CD4-positive, CD25-positive, alpha-beta regulatory T cell (primary cell): ENCODE data around the gene RASA4B. TPM values are rescaled to one million over a fixed set of nuclear protein-coding genes. Genes with fewer than 3 reads are reported as not detected.
"Not testable (repeated sequence)": the region's sequence is repeated elsewhere in the genome, so short reads cannot be mapped to it uniquely, and the experiment has no call there.

Source experiments
- ATAC-seq, 2 donors: fragments of 150-1000 bp; cut with Tn5 transposase; one replicate each; pipeline ENCODE4 v1.10.0; 2021; ENCODE audit warnings: low read depth in 2 of 2, moderate number of reproducible peaks in 2 of 2, moderate library complexity in 1 of 2
- DNase-seq, 3 donors: peaks; one replicate each; pipeline versions ENCODE4 v3.0.0 to v3.0.0-alpha.2; 2012 to 2022; ENCODE audit warnings: mixed read lengths in 1 of 3
- H3K27ac ChIP-seq: one replicate; pipeline ENCODE4 v1.7.0; 2013; ENCODE audit warnings: mild to moderate bottlenecking, low read length; ENCODE audit not compliant: insufficient read depth, poor library complexity, severe bottlenecking
- H3K27me3 ChIP-seq: one replicate; pipeline ENCODE4 v1.7.0; 2013; ENCODE audit warnings: low read length; ENCODE audit not compliant: control insufficient read depth, insufficient read depth
- H3K36me3 ChIP-seq: one replicate; pipeline ENCODE4 v1.7.0; 2013; ENCODE audit warnings: mild to moderate bottlenecking, low read length, moderate library complexity; ENCODE audit not compliant: control insufficient read depth, insufficient read depth
- H3K4me1 ChIP-seq: 2 replicates; pipeline ENCODE4 v1.7.0; 2013; ENCODE audit warnings: mild to moderate bottlenecking, low read length; ENCODE audit not compliant: insufficient read depth, control insufficient read depth, poor library complexity, severe bottlenecking
- H3K4me3 ChIP-seq: one replicate; pipeline ENCODE4 v1.7.0; 2013; ENCODE audit warnings: low read depth, mild to moderate bottlenecking, low read length, moderate library complexity
- H3K9me3 ChIP-seq, 2 experiments: 1 replicate in 1 of 2; 2 replicates in 1 of 2; pipeline ENCODE4 v1.7.0; 2013; ENCODE audit warnings: low read length in 2 of 2, mild to moderate bottlenecking in 1 of 2, moderate library complexity in 1 of 2; ENCODE audit not compliant: control insufficient read depth in 2 of 2
- H3K27ac Mint-ChIP-seq, 3 donors: one replicate each; pipeline ENCODE4 v1.8.0; 2020 to 2022; ENCODE audit warnings: mild to moderate bottlenecking in 3 of 3, mixed read lengths in 3 of 3, moderate library complexity in 2 of 3
- H3K27me3 Mint-ChIP-seq: one replicate; pipeline ENCODE4 v1.8.0; 2022; ENCODE audit warnings: mild to moderate bottlenecking, mixed read lengths
- H3K36me3 Mint-ChIP-seq: one replicate; pipeline ENCODE4 v1.8.0; 2020; ENCODE audit warnings: mixed read lengths
- H3K4me1 Mint-ChIP-seq, 4 donors: one replicate each; pipeline ENCODE4 v1.8.0; 2020 to 2022; ENCODE audit warnings: mixed read lengths in 4 of 4, mild to moderate bottlenecking in 1 of 4
- H3K4me3 Mint-ChIP-seq, 4 donors: one replicate each; pipeline ENCODE4 v1.8.0; 2020 to 2022; ENCODE audit warnings: mild to moderate bottlenecking in 4 of 4, mixed read lengths in 4 of 4, moderate library complexity in 3 of 4
- H3K9me3 Mint-ChIP-seq, 7 donors: one replicate each; pipeline ENCODE4 v1.8.0; 2020 to 2022; ENCODE audit warnings: mixed read lengths in 7 of 7, mild to moderate bottlenecking in 3 of 7, moderate library complexity in 2 of 7
- polyA plus RNA-seq, 4 donors: library from polyadenylated mRNA; unstranded; fragments of 300-500 nt; fragmentation: Illumina TruSeq; gene quantifications; one replicate each; pipeline ENCODE4 v1.2.3, GENCODE V29; 2021
- total RNA-seq: library from RNA; stranded (reverse); gene quantifications from one replicate; pipeline ENCODE4 v1.2.3, GENCODE V29; 2022

Gene RASA4B
- total and polyA plus RNA-seq, 5 donors from 2014 or later, result 8.0 to 32.4 (median 9.7) TPM

GRCh38 chr7:102474736-102475435, 42.7 kb downstream of the RASA4B start:
- H3K4me3 Mint-ChIP-seq, DNase-seq, ATAC-seq, H3K27me3 Mint-ChIP-seq, H3K9me3 ChIP-seq, H3K27me3 ChIP-seq, H3K27ac Mint-ChIP-seq, H3K4me3 ChIP-seq, H3K27ac ChIP-seq, H3K4me1 ChIP-seq, H3K36me3 Mint-ChIP-seq, H3K4me1 Mint-ChIP-seq, H3K9me3 Mint-ChIP-seq: not testable (repeated sequence)
- H3K36me3 ChIP-seq, result peaks cover 17% of the 10 kb centered on the region

- H3K27me3 ChIP-seq, ATAC-seq, H3K4me3 Mint-ChIP-seq, H3K36me3 Mint-ChIP-seq, H3K27ac ChIP-seq, DNase-seq, H3K9me3 Mint-ChIP-seq, H3K4me1 Mint-ChIP-seq, H3K4me1 ChIP-seq, H3K9me3 ChIP-seq, H3K4me3 ChIP-seq, H3K27me3 Mint-ChIP-seq, H3K27ac Mint-ChIP-seq: not testable (repeated sequence)
- peaks cover 17% of the 10 kb centered on the region for H3K36me3 ChIP-seq
Measured at GRCh38 chr7:102474116-102474515, 43.5 kb downstream of the RASA4B start.

- no peaks in the 10 kb centered on the region for H3K27me3 Mint-ChIP-seq
Measured at GRCh38 chr7:102473271-102473991, 44.1 kb downstream of the RASA4B start.

GRCh38 chr7:102472126-102473041, 45.2 kb downstream of the RASA4B start:
- no peak for DNase-seq

More at GRCh38 chr7:102473271-102473991, 44.1 kb downstream of the RASA4B start:
- Histone ChIP-seq H3K27ac (no peak overlapping the region), H3K9me3 (no peaks in the 10 kb centered on the region), H3K36me3 (peaks cover 17% of the 10 kb centered on the region), H3K4me3 (no peak overlapping the region), H3K27me3 (no peaks in the 10 kb centered on the region), H3K4me1 (no peaks in the 10 kb centered on the region)
- ATAC-seq (no peak), DNase-seq (no peak)
- Mint-ChIP-seq H3K9me3 (no peaks in the 10 kb centered on the region), H3K4me1 (peaks cover 0 to 3% (median under 1%) of the 10 kb centered on the region in 4 donors), H3K27ac (no peak overlapping the region), H3K4me3 (peak overlapping the region in 2 of 4 donors; percentile 71 to 78), H3K36me3 (no peaks in the 10 kb centered on the region)

GRCh38 chr7:102471791-102472125, 45.8 kb downstream of the RASA4B start:
- H3K27ac Mint-ChIP-seq, result peak overlapping the region in 1 of 3 donors; percentile 74
- H3K36me3 Mint-ChIP-seq, result no peaks in the 10 kb centered on the region
- ATAC-seq (no peak), DNase-seq (no peak)
- peaks cover 0 to 6% (median 3%) of the 10 kb centered on the region in 4 donors for H3K4me1 Mint-ChIP-seq
- Histone ChIP-seq H3K27ac (no peak overlapping the region), H3K4me3 (no peak overlapping the region), H3K9me3 (no peaks in the 10 kb centered on the region), H3K27me3 (no peaks in the 10 kb centered on the region), H3K4me1 (no peaks in the 10 kb centered on the region), H3K36me3 (peaks cover 17% of the 10 kb centered on the region)
- no peaks in the 10 kb centered on the region for H3K27me3 Mint-ChIP-seq
- no peak overlapping the region for H3K4me3 Mint-ChIP-seq
- H3K9me3 Mint-ChIP-seq, result no peaks in the 10 kb centered on the region

More at GRCh38 chr7:102472126-102473041, 45.2 kb downstream of the RASA4B start:
- no peaks in the 10 kb centered on the region for H3K4me1 ChIP-seq
- ATAC-seq, result no peak
- H3K9me3 Mint-ChIP-seq, result no peaks in the 10 kb centered on the region
- H3K27me3 Mint-ChIP-seq, result no peaks in the 10 kb centered on the region
- no peaks in the 10 kb centered on the region for H3K36me3 Mint-ChIP-seq
- no peaks in the 10 kb centered on the region for H3K9me3 ChIP-seq
- peaks cover 0 to 3% (median under 1%) of the 10 kb centered on the region in 4 donors for H3K4me1 Mint-ChIP-seq
- H3K27me3 ChIP-seq, result no peaks in the 10 kb centered on the region
- H3K36me3 ChIP-seq, result peaks cover 17% of the 10 kb centered on the region
- no peak overlapping the region for H3K27ac Mint-ChIP-seq
- peak overlapping the region in 1 of 4 donors; percentile 71 for H3K4me3 Mint-ChIP-seq
- no peak overlapping the region for H3K27ac ChIP-seq
- H3K4me3 ChIP-seq, result no peak overlapping the region

- Histone ChIP-seq H3K27me3 (no peaks in the 10 kb centered on the region), H3K36me3 (peaks cover 17% of the 10 kb centered on the region), H3K9me3 (no peaks in the 10 kb centered on the region), H3K4me3 (no peak overlapping the region), H3K4me1 (peaks cover 10% of the 10 kb centered on the region), H3K27ac (no peak overlapping the region)
- no peak for DNase-seq
- no peak for ATAC-seq
- H3K9me3 Mint-ChIP-seq, result no peaks in the 10 kb centered on the region
- H3K4me3 Mint-ChIP-seq, result no peak overlapping the region
- peaks cover 0 to 21% (median 6%) of the 10 kb centered on the region in 4 donors for H3K4me1 Mint-ChIP-seq
- H3K36me3 Mint-ChIP-seq, result no peaks in the 10 kb centered on the region
- H3K27me3 Mint-ChIP-seq, result no peaks in the 10 kb centered on the region
- no peak overlapping the region for H3K27ac Mint-ChIP-seq
Measured at GRCh38 chr7:102469972-102470825, 47.4 kb downstream of the RASA4B start.
